Anterior cingulate cortex (tissue), 58 donors: Measurements from ENCODE around the gene CCDC126.

Experiments used
- DNase-seq, 58 donors: peaks; one replicate each; lab custom pipeline; 2025; lab: John Stamatoyannopoulos, UW

Gene CCDC126

DNA sequence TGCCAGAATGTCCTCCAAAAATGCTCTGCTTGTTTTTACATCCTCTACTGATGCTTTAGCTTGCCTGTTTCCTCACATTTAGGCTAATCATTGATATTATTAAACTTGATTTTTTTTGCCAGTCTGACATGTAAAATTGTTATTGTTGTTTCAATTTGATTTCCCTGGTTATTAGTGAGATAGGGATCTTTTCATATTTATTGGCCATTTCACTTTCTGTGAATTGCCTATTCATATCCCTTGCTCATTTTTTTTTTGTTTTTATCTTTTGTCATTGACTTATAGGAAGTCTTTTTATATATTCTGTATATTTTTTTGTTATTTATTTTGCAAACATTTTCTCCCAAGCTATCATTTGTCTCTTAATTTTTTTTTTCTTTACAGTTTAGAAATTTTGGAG is 96.0 kb downstream of the CCDC126 start:
- no peak for DNase-seq
